WI38 (cell line): Measurements from ENCODE around the gene HOXC6.

Experiments used
- H3K4me3 ChIP-seq: 2 replicates; pipeline ENCODE4 v1.5.1; 2011; ENCODE audit warnings: low read depth, mild to moderate bottlenecking, control low read depth, low read length
- CTCF ChIP-seq: IDR thresholded peaks from 2 replicates; pipeline ENCODE4 v1.5.1; 2012; ENCODE audit warnings: low read depth, mild to moderate bottlenecking, control low read depth, low read length

HOXC6 gene

GRCh38 chr12:53996240-53997203 lies 31.7 kb upstream of the HOXC6 start:
- H3K4me3 ChIP-seq: no peak overlapping the region

GRCh38 chr12:53997204-53998109 lies 30.8 kb upstream of the HOXC6 start:
- H3K4me3 ChIP-seq: no peak overlapping the region
- TF ChIP-seq CTCF: no peak

More at GRCh38 chr12:53996240-53997203, 31.7 kb upstream of the HOXC6 start:
- no peak for TF ChIP-seq CTCF

GRCh38 chr12:53998110-53998899 lies 29.9 kb upstream of the HOXC6 start:
- H3K4me3 ChIP-seq: no peak overlapping the region
- TF ChIP-seq CTCF: no peak

GRCh38 chr12:53998900-53999236 lies 29.4 kb upstream of the HOXC6 start:
- no peak overlapping the region for H3K4me3 ChIP-seq
- no peak for TF ChIP-seq CTCF

DNA sequence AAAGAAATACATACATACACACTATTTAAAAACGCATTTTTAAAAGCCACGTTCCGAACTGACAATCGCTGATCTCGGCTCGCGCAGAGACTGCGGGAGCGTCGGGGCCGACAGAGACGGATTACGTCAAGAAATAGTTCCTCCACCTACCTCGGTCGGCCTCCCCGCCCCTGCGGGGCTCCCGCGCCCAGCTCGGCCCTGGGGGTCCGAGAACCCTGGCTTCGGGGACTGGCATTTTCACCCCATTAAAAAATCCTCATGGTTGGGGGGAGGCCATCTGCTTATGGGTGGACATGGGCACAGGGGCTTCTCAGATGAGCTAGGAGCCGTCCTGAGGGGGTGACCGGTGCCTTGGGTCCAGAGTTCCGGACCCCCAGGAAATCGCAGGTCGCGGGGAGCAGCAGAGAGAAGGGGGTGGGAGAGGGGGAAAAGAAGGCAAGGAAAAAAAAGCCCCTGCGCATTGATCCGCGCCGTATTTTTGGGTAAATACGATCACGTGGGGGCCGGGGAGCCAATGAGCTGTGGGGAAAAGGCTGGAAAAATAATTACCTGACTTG lies 28.6 kb upstream of the HOXC6 start:
- no peak for TF ChIP-seq CTCF
- H3K4me3 ChIP-seq: no peak overlapping the region

GRCh38 chr12:54000116-54001114 lies 27.8 kb upstream of the HOXC6 start, which contains the start of gene HOXC9:
Gene HOXC9 (plus strand): TSS chr12:54000161. CDS start chr12:54000189, 28 bp downstream.
- H3K4me3 ChIP-seq: no peak within 1 kb of the TSS
- no peak for TF ChIP-seq CTCF
